Activated B cell treated with CpG ODN at 0.5 μM for 24 hours (primary cell): ENCODE data around the gene XPO5. TPM values are rescaled to one million over a fixed set of nuclear protein-coding genes. Genes with fewer than 3 reads are reported as not detected.
"Not testable (repeated sequence)": the region's sequence is repeated elsewhere in the genome, so short reads cannot be mapped to it uniquely, and the experiment has no call there.

Experiments
- ATAC-seq: fragments of 200-7000 bp; cut with Tn5 transposase; one replicate; pipeline ENCODE4 v1.10.0; 2021; ENCODE audit warnings: low read depth, mild to moderate bottlenecking, moderate library complexity
- CTCF ChIA-PET: fragments of 350-600 bp; sonication (Branson Sonifier 250); formaldehyde crosslinking; loops from one replicate; lab custom pipeline; 2021; ENCODE audit warnings: antibody characterized with exemption; lab: Charles Lee
- POLR2A ChIA-PET: fragments of 350-600 bp; sonication (Branson Sonifier 250); formaldehyde crosslinking; loops from one replicate; lab custom pipeline; 2021; ENCODE audit warnings: antibody characterized with exemption; lab: Charles Lee
- DNase-seq: peaks from one replicate; pipeline ENCODE4 v3.0.0; 2022
- H3K27ac Mint-ChIP-seq: one replicate; pipeline ENCODE4 v1.8.0; 2020; ENCODE audit warnings: mixed read lengths
- H3K27me3 Mint-ChIP-seq: one replicate; pipeline ENCODE4 v1.8.0; 2021; ENCODE audit warnings: mixed read lengths
- H3K36me3 Mint-ChIP-seq: one replicate; pipeline ENCODE4 v1.8.0; 2021; ENCODE audit warnings: low read depth, mixed read lengths
- H3K4me1 Mint-ChIP-seq: one replicate; pipeline ENCODE4 v1.8.0; 2021; ENCODE audit warnings: mixed read lengths
- H3K4me3 Mint-ChIP-seq: one replicate; pipeline ENCODE4 v1.8.0; 2020; ENCODE audit warnings: mild to moderate bottlenecking, mixed read lengths
- H3K9me3 Mint-ChIP-seq: one replicate; pipeline ENCODE4 v1.8.0; 2020; ENCODE audit warnings: mixed read lengths
- intact Hi-C: fragments of 100-400 bp; cut with micrococcal nuclease; formaldehyde crosslinking; loops from one replicate; pipeline ENCODE4 v1.15.1; 2024
- total RNA-seq: library from RNA; stranded (reverse); gene quantifications from 2 replicates; pipeline ENCODE4 v1.2.3, GENCODE V29; 2022
- TF ChIP-seq, protein P1 (sequence below): fragments of 200-600 bp; IDR thresholded peaks from one replicate; pipeline ENCODE4 v1.8.0; 2022; ENCODE audit warnings: antibody characterized with exemption, mild to moderate bottlenecking

The XPO5 gene
- total RNA-seq, 1 donor from 2014 or later = 59.4 TPM

- intact Hi-C loops = loop anchor here (1.0 to 2.0 kb wide), 6 partner anchors 20 to 471 kb away; partner anchors contain the start of genes GTPBP2 and RSPH9
- H3K36me3 Mint-ChIP-seq = peaks cover 68% of the 10 kb centered on the region
- POLR2A ChIA-PET = interaction anchor here (1.2 to 1.7 kb wide), 2 partner anchors 21 to 471 kb away, joined by 3 to 6 read pairs; partner anchors contain the start of gene GTPBP2
Measured at GRCh38 chr6:43608310-43608763, 32.5 kb upstream of the XPO5 start.

DNA sequence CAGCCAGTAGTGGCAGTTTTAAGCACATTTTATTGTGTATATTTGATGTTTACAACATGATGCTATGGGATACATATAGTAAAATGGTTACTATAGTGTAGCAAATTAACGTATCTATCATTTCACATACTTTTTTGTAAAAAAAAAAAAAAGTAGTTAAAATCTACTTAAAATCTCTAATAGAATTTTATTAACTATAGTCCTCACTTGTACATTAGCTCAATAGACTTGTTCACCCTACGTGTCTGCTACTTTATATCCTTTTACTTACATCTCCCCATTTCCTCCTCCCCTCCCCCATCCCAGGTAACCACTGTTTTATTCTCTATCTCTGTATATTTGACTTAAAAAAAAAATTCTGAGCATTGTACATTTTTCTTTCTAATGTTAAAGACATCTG lies 30.2 kb upstream of the XPO5 start:
- DNase-seq (no peak), ATAC-seq (no peak)
- Mint-ChIP-seq H3K27me3 (no peaks in the 10 kb centered on the region), H3K36me3 (peaks cover 74% of the 10 kb centered on the region), H3K27ac (no peak overlapping the region), H3K9me3 (no peaks in the 10 kb centered on the region), H3K4me1 (peaks cover 14% of the 10 kb centered on the region), H3K4me3 (no peak overlapping the region)
- ChIA-PET CTCF (interaction anchor here (1.2 kb wide), 1 partner anchor 165 kb away, joined by 5 read pairs; no protein-coding TSS in a partner anchor), POLR2A (no interaction called here)
- TF ChIP-seq, protein P1, sequence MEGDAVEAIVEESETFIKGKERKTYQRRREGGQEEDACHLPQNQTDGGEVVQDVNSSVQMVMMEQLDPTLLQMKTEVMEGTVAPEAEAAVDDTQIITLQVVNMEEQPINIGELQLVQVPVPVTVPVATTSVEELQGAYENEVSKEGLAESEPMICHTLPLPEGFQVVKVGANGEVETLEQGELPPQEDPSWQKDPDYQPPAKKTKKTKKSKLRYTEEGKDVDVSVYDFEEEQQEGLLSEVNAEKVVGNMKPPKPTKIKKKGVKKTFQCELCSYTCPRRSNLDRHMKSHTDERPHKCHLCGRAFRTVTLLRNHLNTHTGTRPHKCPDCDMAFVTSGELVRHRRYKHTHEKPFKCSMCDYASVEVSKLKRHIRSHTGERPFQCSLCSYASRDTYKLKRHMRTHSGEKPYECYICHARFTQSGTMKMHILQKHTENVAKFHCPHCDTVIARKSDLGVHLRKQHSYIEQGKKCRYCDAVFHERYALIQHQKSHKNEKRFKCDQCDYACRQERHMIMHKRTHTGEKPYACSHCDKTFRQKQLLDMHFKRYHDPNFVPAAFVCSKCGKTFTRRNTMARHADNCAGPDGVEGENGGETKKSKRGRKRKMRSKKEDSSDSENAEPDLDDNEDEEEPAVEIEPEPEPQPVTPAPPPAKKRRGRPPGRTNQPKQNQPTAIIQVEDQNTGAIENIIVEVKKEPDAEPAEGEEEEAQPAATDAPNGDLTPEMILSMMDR = no peak
- intact Hi-C loops = no loop called here

More at GRCh38 chr6:43608310-43608763, 32.5 kb upstream of the XPO5 start:
- CTCF ChIA-PET = interaction anchor here (0.8 to 2.5 kb wide), 13 partner anchors 12 to 470 kb away, joined by 3 to 22 read pairs (median 4); partner anchors contain the start of gene GTPBP2
- no peaks in the 10 kb centered on the region for H3K9me3 Mint-ChIP-seq
- DNase-seq (peak; percentile 30), ATAC-seq (peak; percentile 50)
- peak overlapping the region; percentile 47 for H3K27ac Mint-ChIP-seq
- H3K4me3 Mint-ChIP-seq = no peak overlapping the region
- no peaks in the 10 kb centered on the region for H3K27me3 Mint-ChIP-seq
- TF ChIP-seq, protein P1 = peak; percentile 88
- peaks cover 14% of the 10 kb centered on the region for H3K4me1 Mint-ChIP-seq

- CTCF ChIA-PET = interaction anchor here (1.1 kb wide), 1 partner anchor 474 kb away, joined by 6 read pairs; no protein-coding TSS in a partner anchor
- intact Hi-C loops = no loop called here
- POLR2A ChIA-PET = interaction anchor here (0.6 kb wide), 1 partner anchor 26 kb away, joined by 3 read pairs; no protein-coding TSS in a partner anchor
- ATAC-seq (no peak), DNase-seq (no peak)
- Mint-ChIP-seq H3K27ac (no peak overlapping the region), H3K27me3 (no peaks in the 10 kb centered on the region), H3K4me1 (peaks cover 12% of the 10 kb centered on the region), H3K4me3 (no peak overlapping the region), H3K9me3 (no peaks in the 10 kb centered on the region), H3K36me3 (peaks cover 73% of the 10 kb centered on the region)
- TF ChIP-seq, protein P1 = no peak
Measured at GRCh38 chr6:43604174-43604573, 28.3 kb upstream of the XPO5 start.

GRCh38 chr6:43600595-43600994 lies 24.8 kb upstream of the XPO5 start:
- no peaks in the 10 kb centered on the region for H3K4me1 Mint-ChIP-seq
- H3K27me3 Mint-ChIP-seq = no peaks in the 10 kb centered on the region
- no peak overlapping the region for H3K27ac Mint-ChIP-seq
- peaks cover 65% of the 10 kb centered on the region for H3K36me3 Mint-ChIP-seq
- TF ChIP-seq, protein P1 = no peak
- POLR2A ChIA-PET = no interaction called here
- intact Hi-C loops = no loop called here
- ATAC-seq (no peak), DNase-seq (no peak)
- H3K9me3 Mint-ChIP-seq = no peaks in the 10 kb centered on the region
- CTCF ChIA-PET = interaction anchor here (1.0 to 1.6 kb wide), 2 partner anchors 25 to 478 kb away, joined by 3 read pairs; partner anchors contain the start of genes POLH and XPO5
- H3K4me3 Mint-ChIP-seq = no peak overlapping the region

- no peaks in the 10 kb centered on the region for H3K9me3 Mint-ChIP-seq
- POLR2A ChIA-PET = no interaction called here
Measured at GRCh38 chr6:43593938-43594337, 18.1 kb upstream of the XPO5 start.

GRCh38 chr6:43589564-43589963 lies 13.7 kb upstream of the XPO5 start:
- H3K4me3 Mint-ChIP-seq, POLR2A ChIA-PET, H3K9me3 Mint-ChIP-seq, H3K4me1 Mint-ChIP-seq, intact Hi-C loops, CTCF ChIA-PET, H3K27ac Mint-ChIP-seq, H3K27me3 Mint-ChIP-seq, ATAC-seq, DNase-seq: not testable (repeated sequence)
- peaks cover 62% of the 10 kb centered on the region for H3K36me3 Mint-ChIP-seq

More at GRCh38 chr6:43593938-43594337, 18.1 kb upstream of the XPO5 start:
- Mint-ChIP-seq H3K36me3 (peaks cover 45% of the 10 kb centered on the region), H3K4me3 (no peak overlapping the region), H3K27me3 (no peaks in the 10 kb centered on the region), H3K4me1 (no peaks in the 10 kb centered on the region), H3K27ac (no peak overlapping the region)
- ATAC-seq (no peak), DNase-seq (no peak)
- intact Hi-C loops = no loop called here
- CTCF ChIA-PET = interaction anchor here (1.5 kb wide), 1 partner anchor 10 kb away, joined by 4 read pairs; no protein-coding TSS in a partner anchor
- TF ChIP-seq, protein P1 = no peak
